ENCODE results near the gene SKOR1. TPM values are rescaled to one million over a fixed set of nuclear protein-coding genes. Genes with fewer than 3 reads are reported as not detected.
A peak's percentile ranks its signal among the peaks of the same experiment; 100 is the strongest.

SKOR1 gene
- total and polyA plus RNA-seq, 2 of the 4 experiments (the other 2 are of a cell fraction): 0.03 TPM; not detected in 1

DNA sequence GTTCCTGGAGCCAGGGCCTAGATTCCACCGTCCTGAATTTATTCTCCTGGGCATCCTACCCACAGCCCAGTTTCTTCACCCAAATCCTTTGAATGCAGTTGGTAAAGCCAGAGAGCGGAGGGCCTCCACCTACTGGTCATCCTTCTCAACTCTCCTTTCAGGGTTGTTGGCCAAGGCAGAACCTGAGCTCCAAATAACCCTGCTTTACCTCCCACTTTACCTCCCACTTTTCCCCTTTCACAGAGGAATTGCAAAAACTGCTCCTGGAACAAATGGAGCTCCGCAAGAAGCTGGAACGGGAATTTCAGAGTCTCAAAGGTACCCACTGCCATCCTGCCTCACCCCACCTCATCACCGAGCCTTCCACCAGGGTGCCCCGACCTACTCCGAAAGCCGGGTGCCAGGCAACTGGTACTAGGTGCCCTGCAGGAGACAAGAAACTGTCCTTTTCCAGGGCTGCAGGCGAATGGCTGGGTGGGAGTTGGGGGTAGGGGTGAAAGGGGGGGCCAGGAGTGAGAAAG is 6.8 kb downstream of the SKOR1 start:
- Histone ChIP-seq H3K27ac (ENCODE audit: insufficient read depth, low read length) (no peak overlapping the region), H3K79me1 (ENCODE audit: low read depth in 1 of 2, low read length in 2 of 2) (no peaks in the 10 kb centered on the region), H2BK20ac (ENCODE audit: low read depth, low read length) (no peak overlapping the region), H4K91ac (ENCODE audit: insufficient read depth, low read depth, low read length) (no peak overlapping the region), H3K18ac (ENCODE audit: low read depth, low read length) (no peak overlapping the region), H2AK5ac (ENCODE audit: low read depth, low read length) (no peak overlapping the region), H3K56ac (ENCODE audit: extremely low read depth, insufficient read depth, low read length) (no peak overlapping the region), H2BK15ac (ENCODE audit: low read depth, low read length) (no peak overlapping the region), H3K23ac (ENCODE audit: low read depth, low read length) (no peak overlapping the region), H2BK5ac (ENCODE audit: low read depth, low read length, poor library complexity, severe bottlenecking) (no peak overlapping the region), H2AK9ac (replicated peaks; ENCODE audit: low read depth, low read length, poor library complexity) (no peak overlapping the region), H2BK120ac (ENCODE audit: low read depth, low read length) (no peak overlapping the region), H3K4me1 (ENCODE audit: control insufficient read depth, insufficient read depth, low read length) (no peaks in the 10 kb centered on the region), H3K9me1 (ENCODE audit: insufficient read depth, low read length) (no peaks in the 10 kb centered on the region), H3K4me3 (ENCODE audit: insufficient read depth, low read depth, low read length) (no peak overlapping the region), H4K20me1 (ENCODE audit: insufficient read depth, low read length) (no peaks in the 10 kb centered on the region), H3K4ac (ENCODE audit: low read depth, low read length) (no peak overlapping the region), H3K4me2 (ENCODE audit: low read depth, low read length) (no peak overlapping the region), H4K8ac (ENCODE audit: low read depth in 2 of 2, low read length in 2 of 2) (no peak overlapping the region), H3K9me3 (ENCODE audit: control insufficient read depth, insufficient read depth, low read length) (peaks cover 3% of the 10 kb centered on the region; the same call in 1 of the 2 replicates), H3K36me3 (ENCODE audit: control insufficient read depth, insufficient read depth, low read length) (no peaks in the 10 kb centered on the region), H4K5ac (ENCODE audit: low read depth, low read length) (no peak overlapping the region), H2AFZ (replicated peaks; ENCODE audit: low read length, poor library complexity) (no peak overlapping the region), H3K27me3 (ENCODE audit: control insufficient read depth, insufficient read depth, low read length) (peaks cover 94% of the 10 kb centered on the region), H3K14ac (replicated peaks; ENCODE audit: low read depth, low read length) (no peak overlapping the region), H3K9ac (ENCODE audit: low read depth, low read length) (no peak overlapping the region)
- TF ChIP-seq RAD21 (IDR thresholded peaks at IDR 0.05; ENCODE audit: low read length) (peak; percentile 32), FOS (IDR thresholded peaks at IDR 0.05; ENCODE audit: low read depth, low read length) (no peak)
- TF ChIP-seq, protein P1, sequence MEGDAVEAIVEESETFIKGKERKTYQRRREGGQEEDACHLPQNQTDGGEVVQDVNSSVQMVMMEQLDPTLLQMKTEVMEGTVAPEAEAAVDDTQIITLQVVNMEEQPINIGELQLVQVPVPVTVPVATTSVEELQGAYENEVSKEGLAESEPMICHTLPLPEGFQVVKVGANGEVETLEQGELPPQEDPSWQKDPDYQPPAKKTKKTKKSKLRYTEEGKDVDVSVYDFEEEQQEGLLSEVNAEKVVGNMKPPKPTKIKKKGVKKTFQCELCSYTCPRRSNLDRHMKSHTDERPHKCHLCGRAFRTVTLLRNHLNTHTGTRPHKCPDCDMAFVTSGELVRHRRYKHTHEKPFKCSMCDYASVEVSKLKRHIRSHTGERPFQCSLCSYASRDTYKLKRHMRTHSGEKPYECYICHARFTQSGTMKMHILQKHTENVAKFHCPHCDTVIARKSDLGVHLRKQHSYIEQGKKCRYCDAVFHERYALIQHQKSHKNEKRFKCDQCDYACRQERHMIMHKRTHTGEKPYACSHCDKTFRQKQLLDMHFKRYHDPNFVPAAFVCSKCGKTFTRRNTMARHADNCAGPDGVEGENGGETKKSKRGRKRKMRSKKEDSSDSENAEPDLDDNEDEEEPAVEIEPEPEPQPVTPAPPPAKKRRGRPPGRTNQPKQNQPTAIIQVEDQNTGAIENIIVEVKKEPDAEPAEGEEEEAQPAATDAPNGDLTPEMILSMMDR (conservative IDR thresholded peaks at IDR 0.05; ENCODE audit: low read depth, low read length): peak; percentile 35
- BruUV-seq (replicated peaks): no TSS peak
- ChIA-PET POLR2A (ENCODE audit: unreplicated experiment) (interaction anchor here (0.6 kb wide), 1 partner anchor 369 kb away, joined by 5 read pairs; no protein-coding TSS in a partner anchor), CTCF (interaction anchor here (0.7 to 2.1 kb wide), 2 partner anchors 45 to 375 kb away, joined by 4 read pairs; no protein-coding TSS in a partner anchor)
- intact Hi-C loops (cut with micrococcal nuclease): loop anchor here (1.0 to 10.0 kb wide), 5 partner anchors 290 to 885 kb away; partner anchors contain the start of genes MAP2K5 and SMAD3
- in situ Hi-C loops (cut with MboI; ENCODE audit: low sequenced_read_pairs): no loop called here
- ATAC-seq (ENCODE audit: low read depth) (no peak), DNase-seq (peak; percentile 29)
- dilution Hi-C loops (cut with HindIII; ENCODE audit: low sequenced_read_pairs, unreplicated experiment): no loop called here
- WGBS, 2 experiments (ENCODE audit: extremely low coverage in 2 of 2, insufficient read length in 1 of 2): no CpG with 5 or more reads among the region's 9 CpGs
